ENCODE results near the gene SAMD13.

- TF ChIP-seq EGR1 (IDR thresholded peaks at IDR 0.05; ENCODE audit: low read depth in 2 of 2) (no peak), CTCF (IDR thresholded peaks at IDR 0.05; ENCODE audit: low read depth, low read length, missing input control) (no peak), RXRA (IDR thresholded peaks at IDR 0.05) (no peak), RAD21 (IDR thresholded peaks at IDR 0.05) (no peak), HNF4G (IDR thresholded peaks at IDR 0.05) (no peak), TAF1 (conservative IDR thresholded peaks at IDR 0.05) (no peak), YY1 (IDR thresholded peaks at IDR 0.05) (no peak), HNF4A (conservative IDR thresholded peaks at IDR 0.05) (no peak), ATF3 (IDR thresholded peaks at IDR 0.05) (no peak)
- TF ChIP-seq, protein P1, sequence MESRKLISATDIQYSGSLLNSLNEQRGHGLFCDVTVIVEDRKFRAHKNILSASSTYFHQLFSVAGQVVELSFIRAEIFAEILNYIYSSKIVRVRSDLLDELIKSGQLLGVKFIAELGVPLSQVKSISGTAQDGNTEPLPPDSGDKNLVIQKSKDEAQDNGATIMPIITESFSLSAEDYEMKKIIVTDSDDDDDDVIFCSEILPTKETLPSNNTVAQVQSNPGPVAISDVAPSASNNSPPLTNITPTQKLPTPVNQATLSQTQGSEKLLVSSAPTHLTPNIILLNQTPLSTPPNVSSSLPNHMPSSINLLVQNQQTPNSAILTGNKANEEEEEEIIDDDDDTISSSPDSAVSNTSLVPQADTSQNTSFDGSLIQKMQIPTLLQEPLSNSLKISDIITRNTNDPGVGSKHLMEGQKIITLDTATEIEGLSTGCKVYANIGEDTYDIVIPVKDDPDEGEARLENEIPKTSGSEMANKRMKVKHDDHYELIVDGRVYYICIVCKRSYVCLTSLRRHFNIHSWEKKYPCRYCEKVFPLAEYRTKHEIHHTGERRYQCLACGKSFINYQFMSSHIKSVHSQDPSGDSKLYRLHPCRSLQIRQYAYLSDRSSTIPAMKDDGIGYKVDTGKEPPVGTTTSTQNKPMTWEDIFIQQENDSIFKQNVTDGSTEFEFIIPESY (IDR thresholded peaks at IDR 0.05): no peak
- TF ChIP-seq, protein P2, sequence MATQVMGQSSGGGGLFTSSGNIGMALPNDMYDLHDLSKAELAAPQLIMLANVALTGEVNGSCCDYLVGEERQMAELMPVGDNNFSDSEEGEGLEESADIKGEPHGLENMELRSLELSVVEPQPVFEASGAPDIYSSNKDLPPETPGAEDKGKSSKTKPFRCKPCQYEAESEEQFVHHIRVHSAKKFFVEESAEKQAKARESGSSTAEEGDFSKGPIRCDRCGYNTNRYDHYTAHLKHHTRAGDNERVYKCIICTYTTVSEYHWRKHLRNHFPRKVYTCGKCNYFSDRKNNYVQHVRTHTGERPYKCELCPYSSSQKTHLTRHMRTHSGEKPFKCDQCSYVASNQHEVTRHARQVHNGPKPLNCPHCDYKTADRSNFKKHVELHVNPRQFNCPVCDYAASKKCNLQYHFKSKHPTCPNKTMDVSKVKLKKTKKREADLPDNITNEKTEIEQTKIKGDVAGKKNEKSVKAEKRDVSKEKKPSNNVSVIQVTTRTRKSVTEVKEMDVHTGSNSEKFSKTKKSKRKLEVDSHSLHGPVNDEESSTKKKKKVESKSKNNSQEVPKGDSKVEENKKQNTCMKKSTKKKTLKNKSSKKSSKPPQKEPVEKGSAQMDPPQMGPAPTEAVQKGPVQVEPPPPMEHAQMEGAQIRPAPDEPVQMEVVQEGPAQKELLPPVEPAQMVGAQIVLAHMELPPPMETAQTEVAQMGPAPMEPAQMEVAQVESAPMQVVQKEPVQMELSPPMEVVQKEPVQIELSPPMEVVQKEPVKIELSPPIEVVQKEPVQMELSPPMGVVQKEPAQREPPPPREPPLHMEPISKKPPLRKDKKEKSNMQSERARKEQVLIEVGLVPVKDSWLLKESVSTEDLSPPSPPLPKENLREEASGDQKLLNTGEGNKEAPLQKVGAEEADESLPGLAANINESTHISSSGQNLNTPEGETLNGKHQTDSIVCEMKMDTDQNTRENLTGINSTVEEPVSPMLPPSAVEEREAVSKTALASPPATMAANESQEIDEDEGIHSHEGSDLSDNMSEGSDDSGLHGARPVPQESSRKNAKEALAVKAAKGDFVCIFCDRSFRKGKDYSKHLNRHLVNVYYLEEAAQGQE (IDR thresholded peaks at IDR 0.05): no peak
- TF ChIP-seq, protein P3, sequence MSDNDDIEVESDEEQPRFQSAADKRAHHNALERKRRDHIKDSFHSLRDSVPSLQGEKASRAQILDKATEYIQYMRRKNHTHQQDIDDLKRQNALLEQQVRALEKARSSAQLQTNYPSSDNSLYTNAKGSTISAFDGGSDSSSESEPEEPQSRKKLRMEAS (IDR thresholded peaks at IDR 0.05): no peak
These were observed 46.5 kb downstream of the SAMD13 start for GRCh38 chr1:84347932-84348555.
